IPS-15b (cell line): ENCODE measurements around the gene LENG9.
A peak's percentile ranks its signal among the peaks of the same experiment; 100 is the strongest.

Experiments
- H3K27me3 ChIP-seq: one replicate; pipeline ENCODE4 v1.6.1; 2013; ENCODE audit warnings: low read length; ENCODE audit not compliant: control insufficient read depth, insufficient read depth
- H3K36me3 ChIP-seq: one replicate; pipeline ENCODE4 v1.6.1; 2013; ENCODE audit warnings: low read length; ENCODE audit not compliant: control insufficient read depth, insufficient read depth
- H3K4me1 ChIP-seq: one replicate; pipeline ENCODE4 v1.6.1; 2013; ENCODE audit warnings: mild to moderate bottlenecking, low read length; ENCODE audit not compliant: control insufficient read depth, insufficient read depth
- H3K4me3 ChIP-seq: one replicate; pipeline ENCODE4 v1.5.1; 2013; ENCODE audit warnings: low read depth, low read length
- H3K9ac ChIP-seq: one replicate; pipeline ENCODE4 v1.6.1; 2013; ENCODE audit warnings: low read depth, mild to moderate bottlenecking, low read length
- H3K9me3 ChIP-seq: one replicate; pipeline ENCODE4 v1.6.1; 2013; ENCODE audit warnings: mild to moderate bottlenecking, low read length; ENCODE audit not compliant: control insufficient read depth, insufficient read depth

The LENG9 gene

DNA sequence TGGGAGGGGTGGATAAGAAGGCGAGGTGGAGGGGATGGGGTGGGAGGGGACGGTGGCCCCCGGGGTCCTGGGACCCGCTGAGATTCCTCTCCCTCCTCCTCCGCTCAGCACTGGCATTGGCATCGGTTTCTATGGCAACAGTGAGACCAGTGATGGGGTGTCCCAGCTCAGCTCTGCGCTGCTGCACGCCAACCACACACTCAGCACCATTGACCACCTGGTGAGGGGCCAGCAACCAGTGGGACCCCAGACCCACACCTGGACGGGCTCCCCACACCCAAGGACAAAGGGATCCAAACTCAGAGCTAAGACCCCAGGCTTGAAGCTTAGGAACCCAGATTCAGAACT lies 42.4 kb downstream of the LENG9 start:
- H3K4me3 ChIP-seq: peak overlapping the region; percentile 41
- peaks cover 21% of the 10 kb centered on the region for H3K4me1 ChIP-seq
- H3K9ac ChIP-seq: no peak overlapping the region
- no peaks in the 10 kb centered on the region for H3K9me3 ChIP-seq
- H3K27me3 ChIP-seq: peaks cover under 1% of the 10 kb centered on the region
- peaks cover 14% of the 10 kb centered on the region for H3K36me3 ChIP-seq

DNA sequence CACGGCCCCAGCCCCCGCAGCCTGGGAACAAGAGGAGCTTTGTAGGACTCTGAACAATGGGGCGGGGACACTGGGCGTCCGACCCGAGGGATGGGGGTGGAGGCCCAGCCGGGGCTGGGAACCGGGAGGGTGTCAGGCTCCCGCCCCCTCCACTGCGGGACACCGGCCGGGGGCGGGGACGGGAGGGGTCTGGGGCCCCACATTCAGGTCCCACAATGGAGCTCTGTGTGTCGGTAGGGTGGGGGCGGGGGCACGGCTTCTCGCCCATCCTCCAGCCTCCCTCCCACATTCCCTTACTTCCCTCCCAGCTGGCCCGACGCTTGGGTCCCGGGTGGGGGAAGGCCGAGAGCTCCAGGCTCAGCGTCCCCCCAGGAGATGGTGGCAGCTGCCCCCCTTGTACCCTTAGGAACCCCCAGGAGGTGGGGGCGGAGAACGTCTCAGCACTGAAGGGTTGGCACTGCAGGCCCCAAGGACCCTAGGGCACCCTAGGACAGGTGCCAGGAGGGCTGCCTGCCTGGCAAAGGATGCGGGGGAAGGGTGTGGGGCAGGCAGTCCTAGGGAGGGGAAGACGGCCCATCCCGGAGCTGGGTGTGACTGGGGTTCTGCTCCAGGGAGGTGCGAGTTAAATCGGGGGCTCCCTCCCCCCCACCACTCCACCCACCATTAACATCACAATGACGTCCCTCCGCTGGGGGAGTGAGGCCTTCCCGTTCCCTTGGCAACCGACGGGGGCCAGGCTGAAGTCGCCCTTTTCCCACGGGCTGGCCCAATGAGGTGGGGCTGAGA lies 43.0 kb downstream of the LENG9 start:
- Histone ChIP-seq H3K9ac (no peak overlapping the region), H3K4me3 (peak overlapping the region; percentile 66), H3K27me3 (peaks cover 4% of the 10 kb centered on the region), H3K36me3 (peaks cover 14% of the 10 kb centered on the region), H3K4me1 (peaks cover 21% of the 10 kb centered on the region), H3K9me3 (no peaks in the 10 kb centered on the region)

DNA sequence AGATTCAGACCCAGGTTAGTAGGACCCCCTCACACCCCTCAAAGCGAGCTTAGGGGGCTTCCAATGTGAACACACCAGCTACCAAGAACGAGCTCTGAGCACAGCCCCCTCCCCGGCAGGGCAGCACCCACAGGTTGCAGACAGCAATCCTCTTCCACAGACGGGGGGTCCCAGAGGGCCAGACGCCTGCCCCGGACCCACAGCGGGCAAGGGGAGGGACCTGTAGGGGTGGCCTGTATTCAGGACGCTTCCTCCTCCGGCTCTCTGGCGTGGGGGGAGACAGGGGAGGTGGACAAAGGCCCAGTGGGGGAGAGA lies 43.6 kb downstream of the LENG9 start:
- H3K27me3 ChIP-seq: peaks cover 4% of the 10 kb centered on the region
- H3K9ac ChIP-seq: no peak overlapping the region
- peaks cover 13% of the 10 kb centered on the region for H3K36me3 ChIP-seq
- peaks cover 21% of the 10 kb centered on the region for H3K4me1 ChIP-seq
- peak overlapping the region; percentile 32 for H3K4me3 ChIP-seq
- H3K9me3 ChIP-seq: no peaks in the 10 kb centered on the region

DNA sequence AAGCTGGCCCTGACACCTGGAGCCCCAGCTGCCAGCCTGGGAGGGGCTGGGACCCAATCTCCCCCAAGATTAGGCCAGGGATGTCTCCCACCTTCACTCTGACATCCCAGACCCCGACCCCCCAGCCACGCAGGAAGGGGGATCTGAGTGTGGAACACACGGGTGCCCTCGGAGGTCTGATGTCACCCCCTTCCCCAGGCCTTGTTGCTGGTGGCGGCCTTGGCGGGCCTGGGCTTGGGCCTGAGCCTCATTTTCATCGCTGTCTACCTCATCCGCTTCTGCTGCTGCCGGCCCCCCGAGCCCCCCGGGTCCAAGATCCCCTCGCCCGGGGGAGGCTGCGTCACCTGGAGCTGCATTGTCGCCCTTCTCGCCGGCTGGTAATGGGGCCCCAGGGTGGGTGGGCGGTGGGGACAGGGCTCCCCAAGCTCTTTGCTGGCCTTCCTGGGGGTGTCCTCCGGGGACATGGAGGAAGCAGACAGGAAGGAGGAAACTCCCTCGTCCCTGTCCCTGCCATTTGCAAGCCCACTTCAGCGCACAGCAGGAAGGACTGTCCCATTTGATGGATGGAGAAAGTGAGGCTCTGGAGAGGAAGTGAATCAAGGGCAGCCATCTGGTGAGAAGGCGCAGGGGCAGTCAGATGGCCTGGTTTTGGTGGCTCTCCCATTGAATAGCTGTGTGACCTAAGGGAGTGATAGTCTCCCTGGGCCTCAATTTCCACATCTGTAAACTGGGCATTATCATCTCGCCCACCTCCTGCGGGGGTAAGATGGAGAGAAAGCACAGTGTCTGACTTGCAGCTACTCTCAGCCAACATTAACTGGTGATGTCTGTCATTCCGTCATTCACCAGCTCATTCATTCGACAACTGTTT lies 44.4 kb downstream of the LENG9 start:
- no peak overlapping the region for H3K9ac ChIP-seq
- H3K36me3 ChIP-seq: peaks cover 7% of the 10 kb centered on the region
- H3K4me3 ChIP-seq: no peak overlapping the region
- H3K27me3 ChIP-seq: peaks cover 13% of the 10 kb centered on the region
- H3K9me3 ChIP-seq: peaks cover 6% of the 10 kb centered on the region
- peaks cover 21% of the 10 kb centered on the region for H3K4me1 ChIP-seq

DNA sequence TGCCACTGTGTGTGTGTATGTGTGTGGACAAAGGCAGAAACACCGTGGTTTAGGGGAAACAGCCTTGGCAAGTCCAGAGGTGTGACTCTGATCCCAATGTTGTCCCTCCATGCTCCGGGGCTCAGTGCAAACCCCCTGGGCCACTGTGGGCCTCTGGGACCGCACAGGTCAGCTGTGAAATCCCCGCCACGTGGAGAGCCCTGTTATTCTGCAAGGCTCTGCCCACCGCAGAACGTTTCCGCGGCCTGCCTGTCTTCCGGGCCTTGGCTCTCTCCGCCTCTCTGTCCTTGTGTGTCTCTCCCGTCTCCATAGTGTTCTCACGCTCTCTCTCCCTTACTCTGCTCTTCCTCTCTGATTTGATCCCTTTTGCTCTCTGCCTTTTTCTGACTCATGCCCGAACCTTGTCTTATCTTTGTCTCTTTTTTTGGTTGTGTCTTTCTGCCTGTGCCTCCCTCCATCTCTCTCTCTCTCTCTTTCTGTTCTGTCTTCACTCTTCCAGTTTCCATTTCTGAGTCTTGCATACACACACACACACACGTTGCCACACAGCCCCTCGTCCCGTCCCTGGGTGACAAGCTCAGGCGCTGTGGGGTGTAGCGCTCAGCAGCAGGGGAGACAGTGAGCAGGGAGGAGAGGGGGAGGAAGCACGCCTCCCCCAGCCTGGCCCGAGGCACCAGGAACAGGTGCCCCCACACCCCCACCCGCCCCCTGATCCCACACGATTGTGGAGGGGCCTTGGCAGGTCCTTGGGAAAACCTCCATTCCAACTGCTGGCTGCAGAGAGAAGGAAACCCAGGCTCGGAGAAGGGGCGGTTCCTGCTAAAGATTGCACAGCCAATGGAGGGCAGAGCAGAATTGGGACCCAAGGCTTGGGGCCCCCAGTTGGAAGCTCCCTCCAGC lies 45.3 kb downstream of the LENG9 start:
- peaks cover 21% of the 10 kb centered on the region for H3K4me1 ChIP-seq
- H3K9ac ChIP-seq: no peak overlapping the region
- peaks cover 18% of the 10 kb centered on the region for H3K27me3 ChIP-seq
- peaks cover 7% of the 10 kb centered on the region for H3K9me3 ChIP-seq
- H3K36me3 ChIP-seq: peaks cover 7% of the 10 kb centered on the region
- no peak overlapping the region for H3K4me3 ChIP-seq

DNA sequence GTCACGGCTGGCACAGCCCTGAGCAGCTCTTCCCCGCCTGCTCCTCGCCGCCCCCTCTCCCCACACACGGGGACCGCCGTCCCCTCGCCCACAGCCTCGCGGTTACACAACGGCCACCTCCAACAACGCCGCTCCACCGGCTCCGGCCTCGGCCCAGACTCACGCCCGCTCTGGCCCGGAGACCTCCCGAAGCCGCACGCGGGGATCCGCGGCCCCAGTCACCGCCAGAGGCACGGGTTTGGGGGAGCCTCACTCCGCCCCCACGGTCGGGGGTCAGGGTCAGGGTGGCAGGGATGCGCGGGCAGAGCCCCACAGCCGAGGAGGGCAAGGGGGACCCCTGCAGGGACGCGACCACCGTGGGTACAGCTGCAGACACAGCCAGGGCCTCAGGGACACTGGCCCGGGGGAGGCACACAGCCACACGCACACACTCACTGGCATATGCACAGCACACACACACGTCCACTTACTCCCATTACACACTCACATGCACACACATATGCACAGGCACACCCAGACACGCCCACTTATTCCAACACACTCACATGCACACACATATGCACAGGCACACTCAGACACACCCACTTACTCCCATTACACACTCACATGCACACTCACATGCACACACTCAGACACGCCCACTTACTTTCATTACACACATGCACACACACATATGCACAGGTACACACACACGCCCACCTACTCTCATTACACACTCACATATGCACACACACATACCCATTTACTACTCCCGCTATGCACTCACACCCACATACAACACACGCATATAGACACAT lies 46.7 kb downstream of the LENG9 start:
- peak overlapping the region; percentile 37 for H3K9ac ChIP-seq
- peak overlapping the region; percentile 71 for H3K4me3 ChIP-seq

DNA sequence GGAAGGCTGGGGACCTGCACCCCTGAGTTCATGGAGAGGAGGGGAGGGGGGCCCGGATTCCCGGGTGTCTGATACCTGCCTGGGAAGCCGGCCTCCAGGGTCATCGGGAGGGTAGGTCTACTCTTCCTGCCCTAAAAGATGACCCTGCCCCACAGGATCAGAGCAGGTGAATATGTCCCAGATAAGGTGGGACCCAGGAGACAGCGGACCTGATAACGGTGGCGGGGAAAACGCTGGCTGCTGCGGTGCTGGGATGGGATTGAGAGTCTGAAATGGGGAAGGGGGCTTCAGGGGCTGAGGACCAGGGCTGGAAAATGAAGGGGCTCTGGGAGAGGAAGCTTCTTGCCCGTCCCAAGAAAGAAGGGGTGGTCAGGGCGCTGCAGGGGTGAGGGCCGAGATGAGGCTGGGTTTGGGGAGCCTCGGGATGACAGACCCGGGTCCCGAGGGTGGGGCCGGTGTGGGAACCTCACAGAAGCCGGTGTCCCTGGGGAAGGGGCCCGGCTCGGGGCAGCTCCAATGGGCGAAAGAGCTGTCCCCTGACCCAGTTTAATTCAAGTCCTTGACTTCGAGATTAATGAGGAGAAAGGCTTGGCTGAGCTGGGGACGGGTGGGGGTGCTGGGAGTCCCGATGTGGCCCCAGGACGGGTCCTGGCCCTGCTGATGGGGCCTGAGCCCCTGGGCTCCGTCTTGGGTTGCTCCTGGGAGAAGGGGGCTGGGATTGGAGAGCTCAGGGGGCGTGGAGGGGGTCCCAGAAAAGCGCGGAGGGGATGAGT lies 47.5 kb downstream of the LENG9 start:
- H3K4me3 ChIP-seq: peak overlapping the region; percentile 71
- H3K9me3 ChIP-seq: peaks cover 7% of the 10 kb centered on the region
- H3K4me1 ChIP-seq: peaks cover 9% of the 10 kb centered on the region
- H3K27me3 ChIP-seq: peaks cover 23% of the 10 kb centered on the region
- peak overlapping the region; percentile 37 for H3K9ac ChIP-seq
- H3K36me3 ChIP-seq: no peaks in the 10 kb centered on the region

More for the DNA sequence above, 46.7 kb downstream of the LENG9 start:
- Histone ChIP-seq H3K4me1 (peaks cover 16% of the 10 kb centered on the region), H3K27me3 (peaks cover 23% of the 10 kb centered on the region), H3K36me3 (peaks cover 6% of the 10 kb centered on the region), H3K9me3 (peaks cover 7% of the 10 kb centered on the region)

DNA sequence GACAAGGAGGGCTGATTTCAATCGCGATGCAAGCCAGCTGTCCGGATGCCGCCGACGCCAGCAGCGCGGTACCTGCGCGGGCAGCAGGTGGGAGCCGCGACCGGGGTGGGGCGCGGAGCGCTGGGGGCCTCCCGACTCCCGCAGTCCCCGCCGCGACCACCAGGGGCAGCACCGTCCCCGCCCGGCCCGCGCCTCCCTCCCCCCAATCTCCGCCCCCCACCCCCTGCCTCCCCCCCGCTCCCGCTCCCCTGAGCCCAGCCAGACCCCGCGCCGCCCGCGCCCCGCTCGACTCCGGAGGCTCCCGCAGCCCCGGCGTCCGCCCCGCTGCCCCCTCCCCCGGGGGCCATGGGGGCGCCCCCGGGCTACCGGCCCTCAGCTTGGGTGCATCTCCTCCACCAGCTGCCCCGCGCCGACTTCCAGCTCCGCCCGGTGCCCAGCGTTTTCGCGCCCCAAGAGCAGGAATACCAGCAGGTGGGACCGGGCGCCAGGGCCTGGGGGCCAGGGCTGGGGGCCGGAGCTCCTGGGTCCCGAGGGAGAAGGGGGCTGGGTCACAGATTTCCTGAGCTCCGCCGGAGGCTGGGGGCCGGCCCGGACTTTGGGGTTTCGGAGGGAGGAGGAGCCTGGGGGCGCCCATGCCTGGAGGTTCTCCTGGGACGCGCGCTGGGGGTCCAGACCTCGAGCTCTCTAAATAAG lies 48.2 kb downstream of the LENG9 start, which contains the start of gene TTYH1:
Gene TTYH1, plus strand, starts transcription at position 257 of the 693 bp plus-strand sequence. Its CDS starts 89 bp downstream, at position 346.
- Histone ChIP-seq H3K9me3 (peaks cover 7% of the 10 kb centered on the region), H3K9ac (peak within 1 kb of the TSS; percentile 37), H3K4me3 (peak within 1 kb of the TSS; percentile 71)

DNA sequence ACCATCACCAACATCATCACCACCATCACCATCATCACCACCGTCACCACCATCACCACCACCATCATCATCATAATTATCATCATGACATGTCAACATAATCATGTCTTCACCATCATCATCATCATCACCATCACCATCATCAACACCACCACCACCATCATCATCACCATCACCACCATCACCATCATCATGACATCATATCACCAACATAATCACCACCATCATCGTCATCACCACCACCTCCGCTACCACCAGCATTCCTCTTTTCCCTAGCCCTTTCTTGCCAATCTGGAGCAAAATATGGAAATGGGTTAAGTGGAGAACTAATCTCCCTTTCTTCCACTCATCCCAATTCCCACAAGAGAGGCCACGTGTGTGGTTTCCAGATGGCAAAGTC lies 49.4 kb downstream of the LENG9 start:
- H3K36me3 ChIP-seq: no peaks in the 10 kb centered on the region
- H3K4me3 ChIP-seq: no peak overlapping the region
- peaks cover 7% of the 10 kb centered on the region for H3K9me3 ChIP-seq
- H3K9ac ChIP-seq: no peak overlapping the region
- no peaks in the 10 kb centered on the region for H3K4me1 ChIP-seq
- H3K27me3 ChIP-seq: peaks cover 23% of the 10 kb centered on the region

More for the DNA sequence above, 48.2 kb downstream of the LENG9 start, which contains the start of gene TTYH1:
- Histone ChIP-seq H3K36me3 (no peaks in the 10 kb centered on the region), H3K4me1 (peaks cover 9% of the 10 kb centered on the region), H3K27me3 (peaks cover 23% of the 10 kb centered on the region)

DNA sequence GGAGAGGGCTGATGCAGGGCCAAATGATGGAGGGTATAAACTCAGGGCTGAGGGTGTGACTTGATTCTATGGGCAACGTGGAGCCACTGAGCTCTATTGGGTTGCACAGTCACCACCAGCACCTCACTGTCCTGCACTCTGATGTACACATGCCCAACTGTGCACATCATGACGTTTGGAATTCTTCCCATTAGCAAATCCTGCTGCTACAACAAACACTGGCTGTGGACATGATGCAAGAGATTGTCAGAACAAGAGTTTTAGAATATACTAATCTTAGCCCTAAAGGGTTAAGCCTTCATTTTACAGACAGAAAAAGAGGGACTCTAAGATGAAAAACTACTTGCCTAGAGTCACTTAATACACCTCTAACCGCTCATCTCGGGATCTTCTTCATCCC lies 50.7 kb downstream of the LENG9 start:
- Histone ChIP-seq H3K9me3 (peaks cover 7% of the 10 kb centered on the region), H3K4me3 (no peak overlapping the region), H3K4me1 (no peaks in the 10 kb centered on the region), H3K36me3 (no peaks in the 10 kb centered on the region), H3K27me3 (peaks cover 23% of the 10 kb centered on the region), H3K9ac (no peak overlapping the region)
